HCT116 (cell line): ENCODE results near the gene FAR1. TPM values are rescaled to one million over a fixed set of nuclear protein-coding genes. Genes with fewer than 3 reads are reported as not detected.

ENCODE experiments used
- ATAC-seq: fragments of 200-7000 bp; cut with Tn5 transposase; 2 replicates; pipeline ENCODE4 v1.9.1; 2020; ENCODE audit warnings: mild to moderate bottlenecking, moderate library complexity
- BruUV-seq: library from RNA; stranded (reverse); fragments of 400-500 nt; replicated peaks from 2 replicates; lab custom pipeline; 2021; lab: Mats Ljungman, UMichigan
- CTCF ChIA-PET: fragments of 300-600 bp; sonication (Branson Sonifier 250); formaldehyde crosslinking; loops from one replicate; lab custom pipeline; 2021; ENCODE audit warnings: antibody characterized with exemption; lab: Charles Lee
- POLR2A ChIA-PET: fragments of 300-600, 350-600 bp; sonication (Branson Sonifier 250); formaldehyde crosslinking; loops from one replicate; lab custom pipeline; 2021; ENCODE audit warnings: antibody characterized with exemption; lab: Charles Lee
- RAD21 ChIA-PET, 2 experiments: fragments of 300-600 bp; sonication (Branson Sonifier 250); formaldehyde crosslinking; loops; one replicate each; lab custom pipeline; 2023; ENCODE audit warnings: low total read pairs in 2 of 2; ENCODE audit not compliant: uncharacterized antibody in 2 of 2, unreplicated experiment in 2 of 2, low non-redundant PET in 1 of 2; lab: Charles Lee
- DNase-seq: peaks from one replicate; pipeline ENCODE4 v3.0.0-alpha.2; 2010; ENCODE audit warnings: low read depth, low spot score
- H2AFZ ChIP-seq: fragments of 200-600 bp; shearing (Covaris generic), sonication (generic); 2 replicates; pipeline ENCODE4 v1.6.1; 2017; ENCODE audit warnings: low read depth, mixed run types, mixed read lengths, antibody characterized with exemption, low read length; ENCODE audit not compliant: poor library complexity, severe bottlenecking
- H3K27ac ChIP-seq: 2 replicates; pipeline ENCODE4 v1.5.1; 2012; ENCODE audit warnings: low read depth, low read length
- H3K27me3 ChIP-seq: fragments of 200-600 bp; sonication (generic); 2 replicates; pipeline ENCODE4 v1.6.1; 2016; ENCODE audit warnings: mixed run types, low read length, mixed read lengths; ENCODE audit not compliant: insufficient read depth
- H3K36me3 ChIP-seq, 2 experiments: fragments of 200-500 bp in 1 of 2; fragments of 200-600 bp in 1 of 2; sonication (Bioruptor generic) in 1 of 2; sonication (generic) in 1 of 2; 2 replicates each; pipeline versions ENCODE4 v1.5.1 to v1.6.1; 2014 to 2016; ENCODE audit warnings: low read length in 2 of 2, inconsistent platforms in 1 of 2, mixed read lengths in 1 of 2, mixed run types in 1 of 2; ENCODE audit not compliant: insufficient read depth in 2 of 2, control insufficient read depth in 1 of 2
- H3K4me1 ChIP-seq, 2 experiments: fragments of 200-600 bp in 1 of 2; sonication (generic) in 1 of 2; 2 replicates each; pipeline versions ENCODE4 v1.5.1 to v1.6.1; 2012 to 2017; ENCODE audit warnings: low read length in 2 of 2, inconsistent platforms in 1 of 2, mild to moderate bottlenecking in 1 of 2, mixed read lengths in 1 of 2, mixed run types in 1 of 2, moderate library complexity in 1 of 2; ENCODE audit not compliant: insufficient read depth in 2 of 2, control insufficient read depth in 1 of 2
- H3K4me2 ChIP-seq: fragments of 200-600 bp; sonication (generic); 2 replicates; pipeline ENCODE4 v1.6.1; 2017; ENCODE audit warnings: mixed run types, low read length, mixed read lengths
- H3K4me3 ChIP-seq, 2 experiments: fragments of 200-600 bp in 1 of 2; sonication (generic) in 1 of 2; replicated peaks in 1 of 2; 2 replicates each; pipeline ENCODE4 v1.5.1; 2011 to 2016; ENCODE audit warnings: low read length in 2 of 2, control low read depth in 1 of 2, low read depth in 1 of 2, mild to moderate bottlenecking in 1 of 2, mixed read lengths in 1 of 2, mixed run types in 1 of 2
- H3K79me2 ChIP-seq: fragments of 200-600 bp; sonication (generic); 2 replicates; pipeline ENCODE4 v1.6.1; 2017; ENCODE audit warnings: mild to moderate bottlenecking, mixed run types, low read length, moderate library complexity, mixed read lengths; ENCODE audit not compliant: insufficient read depth
- H3K9ac ChIP-seq: fragments of 200-600 bp; sonication (generic); 2 replicates; pipeline ENCODE4 v1.6.1; 2016; ENCODE audit warnings: low read length, mixed read lengths
- H3K9me2 ChIP-seq: fragments of 200-600 bp; sonication (generic), shearing (Covaris generic); 2 replicates; pipeline ENCODE4 v1.6.1; 2017; ENCODE audit warnings: mixed run types, mild to moderate bottlenecking, moderate library complexity; ENCODE audit not compliant: insufficient read depth
- H3K9me3 ChIP-seq, 2 experiments: fragments of 200-500 bp in 1 of 2; fragments of 200-600 bp in 1 of 2; sonication (Bioruptor generic) in 1 of 2; sonication (generic) in 1 of 2; 2 replicates each; pipeline ENCODE4 v1.6.1; 2014 to 2017; ENCODE audit warnings: low read length in 2 of 2, mixed read lengths in 2 of 2, inconsistent platforms in 1 of 2, low read depth in 1 of 2, mild to moderate bottlenecking in 1 of 2, mixed run types in 1 of 2, moderate library complexity in 1 of 2; ENCODE audit not compliant: control insufficient read depth in 1 of 2, insufficient read depth in 1 of 2
- H4K20me1 ChIP-seq: fragments of 200-600 bp; sonication (generic), shearing (Covaris generic); 2 replicates; pipeline ENCODE4 v1.6.1; 2017; ENCODE audit warnings: mixed run types, mild to moderate bottlenecking, moderate library complexity; ENCODE audit not compliant: insufficient read depth
- CBX3 ChIP-seq: IDR thresholded peaks from 2 replicates; pipeline ENCODE4 v1.6.1; 2012; ENCODE audit warnings: low read depth
- EGR1 ChIP-seq: IDR thresholded peaks from 2 replicates; pipeline ENCODE4 v1.6.1; 2012; ENCODE audit warnings: low read depth
- ELF1 ChIP-seq: IDR thresholded peaks from 2 replicates; pipeline ENCODE4 v1.6.1; 2012; ENCODE audit warnings: low read depth, borderline replicate concordance
- EZH2 ChIP-seq: fragments of 200-600 bp; sonication (generic); IDR thresholded peaks from 2 replicates; pipeline ENCODE4 v1.6.1; 2017; ENCODE audit warnings: antibody characterized with exemption, mixed run types
- EZH2phosphoT487 ChIP-seq: fragments of 200-600 bp; IDR thresholded peaks from 2 replicates; pipeline ENCODE4 v1.6.1; 2018; ENCODE audit warnings: antibody characterized with exemption, borderline replicate concordance
- FOSL1 ChIP-seq: IDR thresholded peaks from 2 replicates; pipeline ENCODE4 v1.6.1; 2012; ENCODE audit warnings: low read depth
- JUND ChIP-seq: IDR thresholded peaks from 2 replicates; pipeline ENCODE4 v1.6.1; 2012
- POLR2AphosphoS5 ChIP-seq: IDR thresholded peaks from 2 replicates; pipeline ENCODE4 v1.6.1; 2011; ENCODE audit warnings: mild to moderate bottlenecking, low read depth, low read length, moderate library complexity
- RAD21 ChIP-seq: IDR thresholded peaks from 2 replicates; pipeline ENCODE4 v1.6.1; 2012; ENCODE audit warnings: low read depth, mild to moderate bottlenecking
- SP1 ChIP-seq: IDR thresholded peaks from 2 replicates; pipeline ENCODE4 v1.6.1; 2012; ENCODE audit warnings: low read depth
- TCF7L2 ChIP-seq: IDR thresholded peaks from 2 replicates; pipeline ENCODE4 v1.7.0; 2011; ENCODE audit warnings: borderline replicate concordance, inconsistent platforms; ENCODE audit not compliant: insufficient read depth, insufficient read length; ENCODE audit errors: extremely low read depth
- ZFX ChIP-seq: fragments of 450-650 bp; IDR thresholded peaks from 2 replicates; pipeline ENCODE4 v1.6.1; 2017
- ZNF274 ChIP-seq: fragments of 200-500 bp; sonication (Bioruptor generic); IDR thresholded peaks from 2 replicates; pipeline ENCODE4 v1.6.1; 2014; ENCODE audit warnings: mild to moderate bottlenecking, low read depth, low read length, inconsistent platforms
- intact Hi-C: fragments of 100-400 bp; cut with micrococcal nuclease; formaldehyde crosslinking; loops from 2 replicates; pipeline ENCODE4 v1.10.0; 2022
- total RNA-seq: library from RNA; stranded (reverse); gene quantifications from one replicate; pipeline ENCODE4 v1.2.1, GENCODE V29; 2021; ENCODE audit not compliant: unreplicated experiment
- TF ChIP-seq, protein P1 (sequence below): IDR thresholded peaks from 2 replicates; pipeline ENCODE4 v1.6.1; 2011; ENCODE audit warnings: mild to moderate bottlenecking, low read length, moderate library complexity; ENCODE audit not compliant: insufficient replicate concordance; ENCODE audit errors: extremely low read depth
- TF ChIP-seq, protein P2 (sequence below), 3 experiments: fragments of 200-600 bp in 1 of 3; sonication (generic) in 1 of 3; IDR thresholded peaks in 2 of 3; conservative IDR thresholded peaks in 1 of 3; 2 replicates each; pipeline ENCODE4 v1.5.1; 2012 to 2017; ENCODE audit warnings: low read depth in 2 of 3, low read length in 2 of 3, antibody characterized with exemption in 1 of 3, borderline replicate concordance in 1 of 3, control low read depth in 1 of 3, mild to moderate bottlenecking in 1 of 3, mixed read lengths in 1 of 3, mixed run types in 1 of 3, moderate library complexity in 1 of 3; ENCODE audit not compliant: insufficient read depth in 1 of 3

Gene FAR1
- total RNA-seq, 1 experiment from 2014 or later: 74.3 TPM

DNA sequence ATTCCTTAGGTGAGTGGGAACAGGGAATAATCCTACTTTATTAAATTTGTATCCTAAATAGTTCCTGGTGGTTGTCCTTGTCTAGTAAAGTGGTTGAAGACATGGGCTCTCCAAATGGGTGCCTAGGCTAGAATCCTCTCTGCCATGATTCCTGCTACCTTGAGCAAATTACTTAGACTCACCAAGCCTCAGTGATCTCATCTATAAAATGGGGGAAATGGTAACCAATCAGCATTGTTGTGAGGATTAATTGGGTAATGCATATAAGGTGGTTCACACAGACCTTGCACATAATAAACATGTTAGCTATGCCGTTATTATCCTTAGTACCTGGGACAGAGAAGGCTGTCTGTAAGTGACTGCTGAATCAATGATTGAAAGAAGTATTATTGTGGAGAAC, 109.9 kb downstream of the FAR1 start:
- Histone ChIP-seq H3K36me3 (no peaks in the 10 kb centered on the region), H3K79me2 (no peaks in the 10 kb centered on the region), H2AFZ (no peak overlapping the region), H3K9ac (no peak overlapping the region), H4K20me1 (no peaks in the 10 kb centered on the region), H3K27me3 (no peaks in the 10 kb centered on the region), H3K9me2 (no peaks in the 10 kb centered on the region), H3K9me3 (no peaks in the 10 kb centered on the region)
- RAD21 ChIA-PET: no interaction called here
- intact Hi-C loops: loop anchor here (10.0 kb wide), 1 partner anchor 1126 kb away; no protein-coding TSS in a partner anchor
- no TSS peak for BruUV-seq
- ATAC-seq: no peak
- TF ChIP-seq ZFX: no peak
- TF ChIP-seq POLR2AphosphoS5: no peak
- no peak for TF ChIP-seq ELF1
- TF ChIP-seq, protein P1, sequence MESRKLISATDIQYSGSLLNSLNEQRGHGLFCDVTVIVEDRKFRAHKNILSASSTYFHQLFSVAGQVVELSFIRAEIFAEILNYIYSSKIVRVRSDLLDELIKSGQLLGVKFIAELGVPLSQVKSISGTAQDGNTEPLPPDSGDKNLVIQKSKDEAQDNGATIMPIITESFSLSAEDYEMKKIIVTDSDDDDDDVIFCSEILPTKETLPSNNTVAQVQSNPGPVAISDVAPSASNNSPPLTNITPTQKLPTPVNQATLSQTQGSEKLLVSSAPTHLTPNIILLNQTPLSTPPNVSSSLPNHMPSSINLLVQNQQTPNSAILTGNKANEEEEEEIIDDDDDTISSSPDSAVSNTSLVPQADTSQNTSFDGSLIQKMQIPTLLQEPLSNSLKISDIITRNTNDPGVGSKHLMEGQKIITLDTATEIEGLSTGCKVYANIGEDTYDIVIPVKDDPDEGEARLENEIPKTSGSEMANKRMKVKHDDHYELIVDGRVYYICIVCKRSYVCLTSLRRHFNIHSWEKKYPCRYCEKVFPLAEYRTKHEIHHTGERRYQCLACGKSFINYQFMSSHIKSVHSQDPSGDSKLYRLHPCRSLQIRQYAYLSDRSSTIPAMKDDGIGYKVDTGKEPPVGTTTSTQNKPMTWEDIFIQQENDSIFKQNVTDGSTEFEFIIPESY: no peak
- no peak for TF ChIP-seq TCF7L2
- no peak for TF ChIP-seq EZH2
- TF ChIP-seq CBX3: no peak
- TF ChIP-seq EGR1: no peak
- TF ChIP-seq EZH2phosphoT487: no peak
- TF ChIP-seq, all 23 proteins: peak for 0
- ChIA-PET POLR2A (no interaction called here), CTCF (no interaction called here)
- Histone ChIP-seq H3K4me1 (no peaks in the 10 kb centered on the region), H3K4me2 (no peak overlapping the region), H3K4me3 (no peak overlapping the region), H3K27ac (no peak overlapping the region)
- no peak for DNase-seq

DNA sequence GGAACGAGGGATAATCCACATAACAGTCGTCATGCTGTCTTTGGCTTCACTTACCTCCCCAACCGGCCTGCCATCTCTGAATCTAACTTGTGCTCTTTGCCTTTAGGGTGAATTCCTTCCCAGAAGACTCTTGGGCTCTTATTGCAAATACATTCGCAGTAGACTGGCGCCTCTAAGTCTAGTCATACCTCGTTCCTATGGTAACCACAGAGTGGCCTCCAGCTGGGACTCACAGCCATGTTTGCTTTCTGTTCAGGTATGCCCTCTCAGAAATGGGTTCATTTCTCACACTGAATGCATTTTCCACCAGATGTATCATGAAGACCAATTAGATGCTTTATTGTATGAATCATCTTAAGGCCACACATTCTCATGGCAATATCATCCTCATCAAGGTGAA, 112.7 kb downstream of the FAR1 start:
- BruUV-seq: no TSS peak

More for the DNA sequence above, 112.7 kb downstream of the FAR1 start:
- CTCF ChIA-PET: no interaction called here
- Histone ChIP-seq H2AFZ (no peak overlapping the region), H3K36me3 (no peaks in the 10 kb centered on the region), H3K27ac (no peak overlapping the region), H3K4me3 (no peak overlapping the region), H3K9me3 (no peaks in the 10 kb centered on the region), H3K4me2 (no peak overlapping the region), H3K79me2 (no peaks in the 10 kb centered on the region), H3K27me3 (no peaks in the 10 kb centered on the region), H3K9ac (no peak overlapping the region), H3K9me2 (no peaks in the 10 kb centered on the region), H4K20me1 (no peaks in the 10 kb centered on the region), H3K4me1 (no peaks in the 10 kb centered on the region)
- TF ChIP-seq ZFX (no peak), FOSL1 (no peak), SP1 (no peak), ZNF274 (no peak), RAD21 (no peak), JUND (no peak), CBX3 (no peak)
- TF ChIP-seq, protein P1: no peak
- TF ChIP-seq, protein P2, sequence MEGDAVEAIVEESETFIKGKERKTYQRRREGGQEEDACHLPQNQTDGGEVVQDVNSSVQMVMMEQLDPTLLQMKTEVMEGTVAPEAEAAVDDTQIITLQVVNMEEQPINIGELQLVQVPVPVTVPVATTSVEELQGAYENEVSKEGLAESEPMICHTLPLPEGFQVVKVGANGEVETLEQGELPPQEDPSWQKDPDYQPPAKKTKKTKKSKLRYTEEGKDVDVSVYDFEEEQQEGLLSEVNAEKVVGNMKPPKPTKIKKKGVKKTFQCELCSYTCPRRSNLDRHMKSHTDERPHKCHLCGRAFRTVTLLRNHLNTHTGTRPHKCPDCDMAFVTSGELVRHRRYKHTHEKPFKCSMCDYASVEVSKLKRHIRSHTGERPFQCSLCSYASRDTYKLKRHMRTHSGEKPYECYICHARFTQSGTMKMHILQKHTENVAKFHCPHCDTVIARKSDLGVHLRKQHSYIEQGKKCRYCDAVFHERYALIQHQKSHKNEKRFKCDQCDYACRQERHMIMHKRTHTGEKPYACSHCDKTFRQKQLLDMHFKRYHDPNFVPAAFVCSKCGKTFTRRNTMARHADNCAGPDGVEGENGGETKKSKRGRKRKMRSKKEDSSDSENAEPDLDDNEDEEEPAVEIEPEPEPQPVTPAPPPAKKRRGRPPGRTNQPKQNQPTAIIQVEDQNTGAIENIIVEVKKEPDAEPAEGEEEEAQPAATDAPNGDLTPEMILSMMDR (IDR thresholded peaks at IDR 0.05 in 2 of 3, conservative IDR thresholded peaks at IDR 0.05 in 1 of 3; ENCODE audit: borderline replicate concordance in 1 of 3, insufficient read depth in 1 of 3, low read depth in 2 of 3, low read length in 2 of 3): no peak
- POLR2A ChIA-PET: no interaction called here
- DNase-seq (no peak), ATAC-seq (no peak)
- intact Hi-C loops: no loop called here
- RAD21 ChIA-PET: no interaction called here
